HK-2 (cell line): ENCODE data around the gene AP2A2.
"Not testable (repeated sequence)": the region's sequence is repeated elsewhere in the genome, so short reads cannot be mapped to it uniquely, and the experiment has no call there.

Experiments
- DNase-seq: peaks from one replicate; pipeline ENCODE4 v3.0.0-alpha.2; 2018; ENCODE audit not compliant: unreplicated experiment

Gene AP2A2

DNA sequence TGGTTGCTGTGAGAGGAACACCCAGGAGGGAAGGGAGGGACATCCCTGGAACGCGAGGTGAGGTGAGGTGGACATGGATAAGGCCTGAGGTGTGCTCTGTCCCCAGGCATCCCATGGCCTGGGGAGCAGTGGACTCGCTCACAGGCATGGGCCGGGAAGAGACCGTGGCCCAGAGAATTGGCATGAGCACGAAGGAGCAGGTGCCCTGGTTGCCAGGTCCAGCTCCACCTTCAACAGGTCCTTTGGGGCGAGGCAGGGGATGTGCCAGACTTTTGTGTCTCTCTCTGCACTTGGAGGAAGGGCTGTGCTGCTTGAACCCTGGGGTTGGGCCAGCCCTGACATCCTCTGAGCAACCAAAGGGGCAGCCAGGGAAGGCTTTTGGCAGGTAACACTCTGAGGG, 89.4 kb downstream of the AP2A2 start:
- DNase-seq = no peak

DNA sequence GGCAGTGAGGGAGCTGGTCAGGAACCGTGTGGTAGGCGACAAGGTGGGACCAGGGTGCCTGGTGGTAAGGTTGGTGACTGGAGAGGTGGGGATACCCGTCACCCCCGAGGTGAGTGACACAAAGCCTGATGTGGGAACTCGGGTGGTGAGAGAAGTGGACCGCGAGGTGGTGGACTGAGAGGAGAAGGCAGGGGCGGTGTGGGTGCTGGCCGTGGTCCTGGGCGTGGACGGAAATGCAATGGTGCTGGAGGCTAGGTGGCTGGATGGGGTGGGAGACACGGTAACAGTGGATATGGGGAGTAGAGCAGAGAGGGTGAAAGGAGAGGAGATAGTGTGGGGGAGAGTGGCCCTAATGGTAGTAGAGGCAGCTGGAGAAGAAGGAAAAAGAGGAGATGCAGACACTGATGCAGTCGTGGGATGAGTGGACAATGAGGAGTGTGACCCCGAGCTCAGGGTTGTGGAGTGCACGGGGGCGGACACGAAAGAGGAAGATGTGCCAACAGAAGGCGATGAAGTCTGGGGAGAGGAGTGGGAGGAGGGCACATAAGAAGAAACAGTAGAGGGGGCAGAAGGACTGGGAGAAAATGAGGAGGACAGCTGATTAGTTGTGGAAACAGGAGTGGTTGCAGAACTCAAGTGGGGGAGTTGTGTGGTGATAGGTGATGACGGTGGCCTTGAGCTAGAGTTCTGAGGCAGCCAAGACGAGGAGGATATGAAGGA, 90.3 kb downstream of the AP2A2 start:
- no peak for DNase-seq

DNA sequence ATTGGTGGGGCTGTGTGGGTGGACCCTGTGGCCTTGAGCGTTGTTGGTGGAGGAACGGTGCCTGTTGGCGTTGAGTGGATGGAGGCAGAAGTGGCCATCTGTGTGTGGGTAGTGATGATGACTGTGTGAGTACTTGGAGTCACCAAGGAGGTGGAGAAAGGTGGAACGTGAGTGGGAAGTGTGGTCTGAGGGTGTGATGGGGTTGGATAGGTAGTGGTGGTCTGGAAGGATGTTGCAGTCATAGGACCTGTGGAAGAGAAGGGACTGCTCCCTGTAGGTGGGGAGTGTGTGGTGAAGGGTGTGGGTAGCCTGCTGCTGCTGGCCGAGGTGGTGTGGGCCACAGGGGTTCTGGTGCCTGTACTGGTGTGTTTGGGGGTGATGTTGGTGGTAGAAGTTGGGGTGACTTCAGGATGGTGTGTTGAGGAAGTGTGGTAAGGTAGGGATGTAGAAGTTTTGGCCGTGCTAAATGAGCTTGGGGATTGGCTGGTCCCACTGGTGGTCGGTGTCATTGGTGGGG, 91.0 kb downstream of the AP2A2 start:
- DNase-seq = not testable (repeated sequence)

DNA sequence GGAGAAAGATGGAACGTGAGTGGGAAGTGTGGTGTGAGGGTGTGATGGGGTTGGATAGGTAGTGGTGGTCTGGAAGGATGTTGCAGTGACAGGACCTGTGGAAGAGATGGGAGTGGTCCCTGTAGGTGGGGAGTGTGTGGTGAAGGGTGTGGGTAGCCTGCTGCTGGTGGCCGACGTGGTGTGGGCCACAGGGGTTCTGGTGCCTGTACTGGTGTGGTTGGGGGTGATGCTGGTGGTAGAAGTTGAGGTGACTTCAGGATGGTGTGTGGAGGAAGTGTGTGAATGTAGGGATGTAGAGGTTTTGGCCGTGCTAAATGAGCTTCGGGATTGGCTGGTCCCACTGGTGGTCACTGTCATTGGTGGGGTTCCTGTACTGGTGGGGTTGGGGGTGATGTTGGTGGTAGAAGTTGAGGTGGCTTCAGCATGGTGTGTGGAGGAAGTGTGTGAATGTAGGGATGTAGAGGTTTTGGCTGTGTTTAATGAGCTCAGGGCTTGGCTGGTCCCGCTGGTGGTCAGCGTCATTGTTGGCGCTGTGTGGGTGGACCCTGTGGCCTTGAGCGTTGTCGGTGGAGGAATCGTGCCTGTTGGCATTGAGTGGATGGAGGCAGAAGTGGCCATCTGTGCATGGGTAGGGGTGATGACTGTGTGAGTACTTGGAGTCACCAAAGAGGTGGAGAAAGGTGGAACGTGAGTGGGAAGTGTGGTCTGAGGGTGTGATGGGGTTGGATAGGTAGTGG, 91.8 kb downstream of the AP2A2 start:
- DNase-seq = no peak

DNA sequence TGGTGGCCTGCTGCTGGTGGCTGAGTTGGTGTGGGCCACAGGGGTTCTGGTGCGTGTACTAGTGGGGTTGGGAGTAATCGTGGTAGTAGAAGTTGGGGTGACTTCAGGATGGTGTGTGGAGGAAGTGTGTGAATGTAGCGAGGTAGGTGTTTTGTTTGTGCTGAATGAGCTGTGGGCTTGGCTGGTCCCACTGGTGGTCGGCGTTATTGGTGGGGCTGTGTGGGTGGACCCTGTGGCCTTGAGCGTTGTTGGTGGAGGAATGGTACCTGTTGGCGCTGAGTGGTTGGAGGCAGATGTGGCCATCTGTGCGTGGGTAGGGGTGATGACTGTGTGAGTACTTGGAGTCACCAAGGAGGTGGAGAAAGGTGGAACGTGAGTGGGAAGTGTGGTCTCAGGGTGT, 92.4 kb downstream of the AP2A2 start:
- no peak for DNase-seq

DNA sequence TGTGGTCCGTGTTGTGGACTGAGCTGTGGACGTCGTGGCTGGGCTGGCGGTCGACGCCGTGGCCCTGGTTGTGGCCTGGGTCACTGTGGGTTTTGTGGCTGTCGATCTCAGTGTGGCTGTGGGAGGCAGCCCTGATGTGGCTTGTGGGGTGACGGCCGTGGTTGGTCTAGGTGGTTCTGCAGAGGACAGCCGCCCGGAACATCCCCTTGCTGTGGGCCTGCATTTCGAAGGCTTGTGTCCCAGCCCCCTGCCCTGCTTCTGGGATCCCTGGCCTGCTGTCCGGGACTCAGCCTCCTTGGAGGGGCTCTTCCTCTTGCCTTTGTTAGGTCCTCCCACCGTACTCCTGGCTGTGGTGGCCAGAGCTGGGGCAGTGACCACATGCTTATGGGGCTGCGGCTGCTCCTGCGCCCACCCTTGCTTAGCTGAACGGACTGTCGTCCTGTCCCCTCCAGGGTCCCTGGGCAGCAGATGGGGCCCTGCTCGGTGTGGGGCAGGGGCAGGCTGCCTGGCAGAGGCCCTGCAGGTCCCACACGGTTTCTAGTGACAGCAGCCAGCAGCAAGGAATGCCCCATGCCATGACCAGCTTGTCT, 93.7 kb downstream of the AP2A2 start:
- DNase-seq = no peak

DNA sequence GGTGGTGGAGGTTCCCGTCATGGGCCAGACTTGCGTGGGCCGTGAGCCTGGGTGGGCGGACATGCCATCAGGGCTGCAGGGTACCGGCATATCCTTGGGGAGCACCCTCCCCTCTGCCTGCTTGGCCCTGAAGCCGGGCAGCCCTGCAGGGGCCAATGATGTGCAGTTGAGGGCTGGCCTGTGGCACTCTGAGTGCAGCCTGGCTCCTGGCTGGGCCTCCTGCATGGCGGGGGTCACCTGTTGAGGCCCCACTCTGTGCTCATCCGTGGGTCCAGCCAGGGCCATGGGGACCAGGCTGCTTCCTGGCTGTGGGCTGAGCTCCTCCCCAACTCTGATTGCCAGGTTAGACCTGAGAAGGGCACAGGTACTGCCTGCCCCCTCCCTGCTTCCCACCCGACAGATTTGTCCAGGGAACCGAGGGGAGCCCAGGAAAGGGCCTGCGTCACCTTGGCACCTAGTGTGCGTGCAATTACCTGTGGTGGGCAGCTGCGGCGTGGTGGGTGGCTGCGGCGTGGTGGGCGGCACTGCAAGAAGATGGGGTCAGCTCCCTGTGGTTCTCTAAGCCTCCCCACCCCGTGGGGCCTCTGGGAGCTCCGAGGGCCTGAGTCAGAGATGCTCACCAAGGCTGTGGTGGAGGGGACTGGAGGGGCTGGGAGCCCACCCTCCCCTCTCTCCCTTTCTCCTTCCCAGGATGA, 94.7 kb downstream of the AP2A2 start:
- DNase-seq = no peak

DNA sequence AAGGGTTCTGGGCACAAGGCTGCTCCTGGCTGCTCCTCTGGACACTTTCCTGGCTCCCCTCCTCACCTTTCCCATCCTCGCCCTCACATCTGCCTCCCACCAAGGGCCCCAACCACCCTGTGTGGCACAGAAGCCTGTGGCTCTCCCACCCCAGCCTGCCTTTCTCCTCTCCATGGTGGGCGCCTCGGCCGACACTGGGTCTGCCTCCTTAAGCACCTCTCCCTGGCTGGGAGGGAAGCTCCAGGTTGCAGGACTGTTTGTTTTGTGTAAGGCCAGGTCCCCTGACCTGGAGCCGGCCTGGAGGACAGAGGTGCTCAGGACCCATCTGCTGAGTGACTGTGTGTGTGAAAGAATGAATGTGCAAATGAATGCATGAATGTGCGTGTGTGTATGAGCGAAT, 96.7 kb downstream of the AP2A2 start:
- no peak for DNase-seq

DNA sequence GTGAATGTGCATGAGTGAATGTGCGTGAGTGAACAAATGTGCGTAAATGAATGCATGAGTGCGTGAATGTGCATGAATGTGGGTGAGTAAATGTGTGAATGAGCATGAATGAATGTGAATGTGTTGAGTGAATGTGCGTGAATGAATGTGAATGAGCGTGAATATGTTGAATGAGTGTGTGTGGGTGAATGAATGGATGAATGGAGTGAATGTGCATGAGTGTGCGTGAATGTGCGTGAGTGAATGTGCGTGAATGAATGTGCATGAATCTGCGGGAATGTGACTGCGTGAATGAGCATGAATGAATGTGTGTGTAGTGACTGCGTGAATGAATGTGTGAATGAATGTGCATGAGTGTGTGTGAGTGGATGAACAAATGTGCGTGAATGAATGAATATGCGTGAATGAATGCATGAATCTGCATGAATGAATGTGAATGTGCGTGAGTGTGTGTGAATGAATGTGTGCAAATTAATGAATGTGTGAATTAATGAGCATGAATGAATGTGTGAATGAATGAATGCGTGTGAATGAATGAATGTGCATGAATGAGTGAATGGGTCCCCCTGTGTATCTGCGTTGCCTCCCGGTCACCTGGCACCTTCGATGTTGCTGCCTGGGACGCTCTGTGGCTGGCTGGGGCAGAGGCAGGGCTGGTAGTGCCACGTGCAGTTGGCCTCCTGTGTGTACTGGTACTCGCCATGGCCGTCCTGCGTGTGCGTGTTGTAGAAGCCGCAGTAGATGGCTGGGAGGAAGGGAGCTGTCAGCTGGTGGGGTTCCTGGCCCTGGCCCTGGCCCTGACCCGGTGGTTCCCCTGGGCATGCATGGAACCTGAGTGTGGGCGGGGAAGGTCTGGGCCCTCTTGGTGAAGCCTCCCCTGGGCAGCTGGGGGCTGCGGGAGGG, 97.5 kb downstream of the AP2A2 start:
- DNase-seq = no peak

DNA sequence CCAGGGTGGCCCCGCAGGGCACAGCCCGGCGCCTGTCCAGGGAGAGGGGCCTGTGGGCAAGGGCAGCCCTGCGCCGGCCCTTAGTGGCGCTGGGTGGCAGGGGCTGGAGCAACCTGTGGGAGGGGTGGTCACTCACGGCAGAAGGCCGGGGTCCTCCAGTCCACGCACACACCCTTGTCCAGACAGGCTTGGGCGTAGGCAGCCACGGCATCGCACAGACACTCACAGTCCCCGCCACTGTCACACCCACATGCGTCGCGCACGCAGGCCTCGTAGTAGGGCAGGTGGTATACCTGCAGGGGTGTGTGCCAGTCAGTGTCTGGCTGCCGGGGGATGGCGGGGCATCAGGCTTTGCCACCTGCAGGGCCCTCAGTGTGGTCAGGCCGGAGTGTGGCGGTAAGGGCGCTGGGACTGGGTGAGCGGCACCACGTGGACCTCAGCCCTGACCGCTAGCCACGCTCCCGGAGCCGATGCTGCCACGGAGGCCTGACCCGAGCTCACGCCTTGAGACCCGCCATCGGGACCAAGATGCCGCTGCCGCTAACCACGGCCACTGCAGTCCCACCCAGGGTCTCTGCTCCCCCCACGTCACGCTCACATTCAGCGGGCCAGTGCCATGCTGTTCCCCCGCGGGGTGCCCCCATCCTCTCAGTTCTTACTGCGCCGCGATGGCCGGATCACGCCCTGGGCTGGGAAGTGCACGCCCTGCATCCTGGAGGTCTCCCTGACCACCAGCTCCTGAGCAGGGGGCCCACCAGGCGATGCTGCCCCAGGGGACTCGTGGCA, 98.3 kb downstream of the AP2A2 start:
- no peak for DNase-seq

DNA sequence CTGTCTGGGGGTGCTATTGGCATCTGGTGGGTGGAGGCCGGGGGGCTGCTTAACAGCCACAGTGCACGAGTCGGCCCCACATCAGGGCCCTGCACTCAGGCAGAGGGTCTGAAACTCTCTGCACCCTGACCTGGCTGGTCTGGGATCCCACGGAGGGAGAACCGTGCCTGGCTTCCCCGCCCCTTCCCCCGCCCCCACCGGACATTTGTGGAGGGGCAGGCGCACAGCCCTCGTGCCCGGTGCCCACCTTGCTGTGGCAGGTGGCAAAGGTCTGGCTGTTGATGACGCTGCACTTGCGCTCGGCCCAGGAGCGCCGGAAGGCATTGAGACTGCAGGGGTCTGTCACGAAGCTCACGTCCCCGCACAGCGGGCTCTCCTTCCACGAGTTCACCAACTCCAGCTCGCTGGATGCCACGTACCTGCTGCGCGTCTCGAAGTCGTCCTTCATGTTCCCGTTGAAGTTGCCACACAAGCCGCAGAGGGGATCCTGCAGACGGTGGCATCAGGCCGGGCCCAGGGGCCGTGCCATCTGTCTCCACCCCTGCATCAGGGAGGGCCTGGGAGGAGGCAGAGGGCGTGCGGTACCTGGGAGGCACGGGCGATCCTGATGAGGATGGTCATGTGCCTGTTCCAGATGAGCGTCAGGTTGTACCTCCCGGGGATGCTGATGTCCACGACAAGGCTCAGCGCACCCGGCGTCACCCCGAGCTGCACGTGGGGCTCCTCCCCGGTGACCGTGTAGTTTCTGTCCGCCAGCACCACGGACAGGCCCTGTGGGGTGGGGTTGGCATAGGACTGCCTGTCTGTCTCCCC, 99.1 kb downstream of the AP2A2 start:
- DNase-seq = no peak

DNA sequence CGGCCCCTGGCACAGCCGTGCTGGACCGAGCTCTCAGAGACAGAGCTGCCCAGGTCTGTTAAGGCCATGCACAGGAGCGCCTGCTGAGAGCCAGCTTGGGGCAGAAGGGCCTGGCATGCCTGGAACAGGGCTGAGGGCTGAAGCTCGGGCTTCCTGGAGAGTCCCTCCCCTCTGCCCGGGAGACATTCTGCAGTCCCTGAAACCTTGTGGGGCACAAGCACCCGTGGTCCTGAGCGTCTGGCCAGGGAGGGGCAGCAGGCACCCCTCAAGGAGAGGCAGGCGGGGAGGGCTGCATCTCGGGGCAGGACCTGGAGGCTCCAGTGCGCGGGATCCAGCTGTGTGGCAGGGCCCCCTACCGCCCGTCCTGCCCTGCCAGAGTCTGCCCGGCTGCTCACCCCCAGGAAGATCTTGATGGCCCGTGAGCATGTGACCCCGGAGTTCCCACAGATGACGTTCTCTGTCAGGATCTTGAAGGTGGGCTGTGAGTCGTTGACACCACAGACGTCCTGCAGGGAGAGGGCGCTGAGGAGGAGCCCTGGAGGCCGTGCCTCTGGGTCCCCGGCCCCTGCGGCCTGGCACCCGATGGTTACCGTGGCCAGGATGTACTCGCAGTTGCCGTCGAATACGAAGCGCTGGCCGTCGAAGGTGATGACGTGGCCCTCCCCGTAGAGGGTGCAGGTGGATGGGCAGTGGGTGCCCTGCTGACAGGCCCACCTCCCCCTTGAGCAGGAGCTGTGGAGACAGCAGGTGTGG, 99.9 kb downstream of the AP2A2 start:
- DNase-seq = no peak

DNA sequence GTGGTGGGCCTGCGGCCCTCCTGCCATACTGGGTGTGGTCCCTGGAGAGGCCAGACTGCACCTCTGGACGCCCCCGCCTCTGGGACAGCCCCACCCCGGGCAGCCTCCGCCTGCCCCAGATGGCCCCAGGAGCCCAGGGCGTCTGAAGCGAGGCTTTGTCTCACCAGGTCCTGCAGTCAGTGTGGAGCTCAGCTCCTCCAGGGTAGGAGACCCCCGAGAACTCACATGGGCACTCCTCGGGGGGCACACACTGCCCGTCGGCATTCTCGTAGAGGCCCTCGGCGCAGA, 100.4 kb downstream of the AP2A2 start:
- no peak for DNase-seq

DNA sequence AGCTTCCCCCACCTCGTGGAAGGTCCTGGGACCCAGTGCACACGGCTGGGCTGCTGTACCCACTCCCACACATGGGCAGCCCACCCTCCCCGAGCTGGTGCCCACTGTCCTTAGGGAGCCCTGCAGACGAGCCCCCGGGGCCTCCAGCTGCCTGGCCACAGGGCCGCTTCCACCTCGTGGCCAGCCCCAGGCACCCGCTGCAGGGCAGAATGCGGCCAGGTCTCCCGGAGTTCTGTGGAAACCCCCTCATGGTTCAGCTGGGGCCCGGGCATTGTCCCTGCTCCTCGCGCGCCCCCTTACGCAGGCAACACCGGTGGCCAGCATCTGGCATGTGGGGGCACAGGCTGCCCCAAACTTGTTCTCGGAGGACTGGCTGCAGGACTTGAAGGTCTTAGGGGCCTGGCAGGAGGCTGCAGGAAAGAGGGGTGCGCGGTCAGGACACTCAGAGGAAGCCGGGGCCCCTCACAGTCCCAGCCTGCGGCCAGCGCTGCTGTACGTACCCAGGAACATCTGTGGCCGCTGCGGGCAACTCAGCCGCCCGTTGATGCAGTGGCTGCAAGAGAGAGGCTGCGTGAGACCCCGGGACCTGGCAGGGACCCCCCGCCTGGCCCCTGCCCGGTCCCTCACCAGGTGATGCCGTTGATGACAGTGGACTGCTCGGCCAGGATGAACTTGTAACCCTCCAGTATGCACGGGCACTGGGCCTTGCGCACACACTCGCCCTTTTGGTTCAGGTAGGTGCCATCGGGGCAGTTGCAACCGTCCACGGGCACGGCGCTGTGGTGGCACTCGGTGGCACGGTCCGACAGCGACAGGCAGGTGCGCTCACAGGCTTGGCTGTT, 101.2 kb downstream of the AP2A2 start:
- DNase-seq = no peak

DNA sequence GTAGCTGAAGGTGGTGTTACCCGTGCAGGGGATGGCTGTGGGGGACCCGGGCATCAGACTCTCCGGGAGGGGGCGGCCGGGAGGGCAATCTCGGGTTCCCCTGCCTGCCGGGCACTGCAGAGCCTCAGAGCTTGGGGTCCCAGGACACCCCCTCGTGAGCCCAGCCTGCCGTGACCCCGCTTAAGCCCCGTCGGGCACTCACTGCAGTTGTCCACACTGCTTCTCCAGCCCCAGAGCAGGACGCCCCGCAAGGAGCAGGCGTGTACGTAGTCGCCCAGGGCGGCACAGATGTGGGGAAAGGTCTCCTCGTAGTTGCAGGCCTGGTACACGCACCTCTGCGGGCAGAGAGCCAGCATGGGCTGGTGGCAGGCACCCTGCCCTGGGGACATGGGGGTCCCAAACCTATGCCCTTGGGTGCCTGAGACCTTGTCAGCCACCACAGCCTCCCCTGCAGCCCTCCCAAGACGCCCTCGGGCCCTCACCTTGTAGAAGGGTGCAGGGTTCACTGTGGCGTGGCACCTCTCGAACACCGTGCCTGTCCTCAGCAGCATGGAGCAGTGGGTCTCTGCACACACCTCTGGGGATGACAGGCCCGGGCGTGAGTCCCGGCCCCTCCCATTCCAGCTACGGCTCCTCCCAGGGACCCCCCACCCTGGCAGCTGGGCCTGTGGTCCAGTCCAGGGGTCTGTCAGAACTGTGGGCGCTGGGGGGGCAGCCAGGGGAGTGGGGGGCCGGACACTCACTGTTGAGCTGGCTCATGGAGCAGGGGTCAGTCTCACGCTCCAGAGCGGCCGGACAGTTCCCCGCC, 102.0 kb downstream of the AP2A2 start:
- DNase-seq = no peak

DNA sequence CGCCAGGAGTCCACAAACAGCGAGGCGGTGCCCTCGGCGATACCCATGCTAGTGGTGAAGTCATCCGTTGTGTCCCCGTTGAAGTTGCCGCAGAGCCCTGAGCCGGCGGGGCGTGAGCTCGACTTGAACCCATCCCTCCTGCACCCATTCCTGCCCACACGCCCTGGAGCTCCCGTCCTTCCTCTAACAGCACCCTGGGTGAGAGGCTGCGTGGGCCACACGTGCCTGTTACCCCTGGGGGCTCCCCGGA, 102.5 kb downstream of the AP2A2 start:
- DNase-seq = no peak

DNA sequence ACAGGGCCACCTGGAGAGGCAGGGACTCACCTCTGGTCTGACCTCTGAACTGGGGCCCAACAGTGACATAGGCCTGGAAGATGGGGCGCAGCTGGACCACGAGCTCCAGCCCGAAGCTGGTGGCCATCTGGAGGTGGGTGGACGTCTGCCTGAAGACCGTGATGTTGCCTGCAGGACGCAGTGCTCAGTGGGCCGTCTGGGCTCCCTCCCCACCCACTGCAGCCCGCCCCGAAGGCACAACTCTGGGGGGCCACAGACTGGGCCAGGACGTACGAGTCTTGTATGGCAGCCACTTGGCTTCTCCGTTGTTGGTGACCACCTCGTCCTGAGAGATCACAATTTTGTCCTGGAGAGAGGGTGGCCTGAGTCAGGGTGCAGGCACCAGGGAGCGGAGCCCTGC, 102.9 kb downstream of the AP2A2 start:
- DNase-seq = no peak

DNA sequence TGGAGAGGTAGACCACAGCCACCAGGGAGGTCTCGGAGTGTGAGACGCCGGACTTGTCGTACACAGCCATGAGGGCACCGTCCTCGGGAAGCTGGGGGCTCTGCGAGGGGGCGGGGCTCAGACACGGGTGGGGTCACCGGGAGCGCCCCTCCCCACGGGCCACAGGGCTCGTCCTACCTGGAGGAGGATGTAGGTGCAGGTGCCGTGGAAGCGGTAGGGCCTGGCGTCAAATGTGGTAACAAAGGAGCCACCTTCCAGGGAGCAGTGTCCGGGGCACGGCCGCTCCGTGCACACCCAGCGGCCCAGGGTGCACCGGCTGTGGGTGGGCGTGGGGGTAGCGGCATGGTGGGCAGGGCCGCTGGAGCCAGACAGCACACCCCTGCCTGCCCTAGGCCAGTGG, 103.4 kb downstream of the AP2A2 start:
- no peak for DNase-seq
